PC-9 (cell line): ENCODE measurements around the gene GRAMD1C. TPM values are rescaled to one million over a fixed set of nuclear protein-coding genes. Genes with fewer than 3 reads are reported as not detected.
A peak's percentile ranks its signal among the peaks of the same experiment; 100 is the strongest.
"Not testable (repeated sequence)": the region's sequence is repeated elsewhere in the genome, so short reads cannot be mapped to it uniquely, and the experiment has no call there.

Experiments
- BruUV-seq: library from RNA; stranded (reverse); fragments of 400-500 nt; replicated peaks from 2 replicates; lab custom pipeline; 2021; lab: Mats Ljungman, UMichigan
- CTCF ChIA-PET: fragments of 300-600 bp; sonication (Branson Sonifier 250); formaldehyde crosslinking; loops from one replicate; lab custom pipeline; 2022; ENCODE audit warnings: antibody characterized with exemption; lab: Charles Lee
- POLR2A ChIA-PET: fragments of 300-600 bp; sonication (Branson Sonifier 250); formaldehyde crosslinking; loops from one replicate; lab custom pipeline; 2022; ENCODE audit warnings: antibody characterized with exemption; ENCODE audit not compliant: unreplicated experiment; lab: Charles Lee
- DNase-seq, 2 experiments: peaks; one replicate each; pipeline versions ENCODE4 v3.0.0 to v3.0.0-alpha.2; 2015 to 2022; ENCODE audit warnings: mixed read lengths in 1 of 2
- H2AFZ ChIP-seq: fragments of 200-600 bp; sonication (generic); 2 replicates; pipeline ENCODE4 v1.8.1; 2017; ENCODE audit warnings: antibody characterized with exemption
- H3F3A ChIP-seq: fragments of 200-600 bp; sonication (generic); 2 replicates; pipeline ENCODE4 v1.8.1; 2017; ENCODE audit warnings: antibody characterized with exemption, mild to moderate bottlenecking, low read depth; ENCODE audit not compliant: insufficient read depth
- H3K27ac ChIP-seq: fragments of 200-600 bp; sonication (generic); 2 replicates; pipeline ENCODE4 v1.6.1; 2016; ENCODE audit warnings: mixed run types
- H3K27me3 ChIP-seq: fragments of 200-600 bp; sonication (generic); 2 replicates; pipeline ENCODE4 v1.6.1; 2016; ENCODE audit warnings: low read depth, mixed run types; ENCODE audit not compliant: insufficient read depth
- H3K36me3 ChIP-seq: fragments of 200-600 bp; sonication (generic); 2 replicates; pipeline ENCODE4 v1.6.1; 2016; ENCODE audit warnings: low read depth, mixed run types
- H3K4me1 ChIP-seq: fragments of 200-600 bp; sonication (generic); replicated peaks from 2 replicates; pipeline ENCODE4 v1.6.1; 2016; ENCODE audit warnings: mixed run types; ENCODE audit not compliant: insufficient read depth
- H3K4me2 ChIP-seq: fragments of 200-600 bp; sonication (generic); 2 replicates; pipeline ENCODE4 v1.6.1; 2017; ENCODE audit warnings: mixed run types
- H3K4me3 ChIP-seq: fragments of 200-600 bp; sonication (generic); 2 replicates; pipeline ENCODE4 v1.6.1; 2016; ENCODE audit warnings: mixed run types
- H3K79me2 ChIP-seq: fragments of 200-600 bp; sonication (generic); 2 replicates; pipeline ENCODE4 v1.6.1; 2017; ENCODE audit warnings: low read depth, mixed run types
- H3K9me2 ChIP-seq: fragments of 200-600 bp; sonication (generic); 2 replicates; pipeline ENCODE4 v1.8.1; 2017; ENCODE audit warnings: mild to moderate bottlenecking; ENCODE audit not compliant: insufficient read depth
- H3K9me3 ChIP-seq: fragments of 200-600 bp; sonication (generic); 2 replicates; pipeline ENCODE4 v1.8.1; 2016; ENCODE audit warnings: low read depth; ENCODE audit not compliant: insufficient read depth
- H4K20me1 ChIP-seq: fragments of 200-600 bp; sonication (generic); 2 replicates; pipeline ENCODE4 v1.8.1; 2017; ENCODE audit not compliant: insufficient read depth
- EZH2 ChIP-seq: fragments of 200-600 bp; sonication (generic); IDR thresholded peaks from 2 replicates; pipeline ENCODE4 v1.8.0; 2017; ENCODE audit warnings: antibody characterized with exemption, low read depth
- intact Hi-C: fragments of 100-400 bp; cut with micrococcal nuclease; formaldehyde crosslinking; loops from one replicate; pipeline ENCODE4 v1.10.0; 2022; ENCODE audit not compliant: unreplicated experiment
- total RNA-seq: library from RNA; stranded (reverse); gene quantifications from 2 replicates; pipeline ENCODE4 v1.2.3, GENCODE V29; 2021
- TF ChIP-seq, protein P1 (sequence below): fragments of 200-600 bp; sonication (generic); conservative IDR thresholded peaks from 2 replicates; pipeline ENCODE4 v1.6.1; 2017; ENCODE audit warnings: mixed run types, antibody characterized with exemption, mild to moderate bottlenecking, moderate library complexity

The GRAMD1C gene
- total RNA-seq, 1 experiment from 2014 or later = 14.7 TPM

DNA sequence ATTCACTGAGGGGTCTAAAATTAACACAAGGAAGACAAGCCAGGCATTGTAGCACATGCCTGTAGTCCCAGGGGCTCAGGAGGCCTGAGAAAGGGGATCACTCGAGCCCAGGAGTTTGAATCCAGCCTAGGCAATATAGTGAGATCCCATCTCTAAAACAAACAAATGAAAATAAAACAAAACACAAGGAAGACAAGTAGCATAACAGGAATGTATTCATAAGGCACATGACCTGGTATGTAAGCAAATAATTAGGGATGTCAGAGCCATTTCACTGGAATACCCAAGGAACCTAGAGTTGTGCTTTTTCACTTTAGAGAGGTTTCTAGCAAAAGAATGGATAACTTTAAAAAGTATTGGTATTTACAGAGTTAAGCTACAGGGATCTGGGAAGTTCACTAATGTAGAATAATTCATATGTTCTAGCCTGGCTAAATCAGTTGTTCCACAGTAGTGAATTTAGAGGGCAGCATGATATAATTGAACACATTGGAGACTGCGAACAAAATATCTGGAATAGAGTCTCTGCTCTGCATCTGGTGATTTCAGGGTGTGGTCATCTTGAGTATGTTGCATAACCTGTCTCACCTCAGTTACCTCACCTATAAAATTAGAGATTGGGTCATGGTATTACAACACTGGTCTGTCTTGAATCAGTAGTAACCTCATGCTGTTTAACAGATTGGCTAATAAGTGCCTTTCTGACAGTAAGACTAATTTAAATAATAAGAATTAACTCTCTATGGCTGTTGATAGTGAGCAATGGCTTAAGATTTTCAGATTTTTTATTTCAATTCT lies 9.3 kb downstream of the GRAMD1C start:
- H3K4me1 ChIP-seq = peaks cover 23% of the 10 kb centered on the region
- no peak overlapping the region for H2AFZ ChIP-seq
- peak overlapping the region; percentile 71 for H3K27ac ChIP-seq
- TF ChIP-seq EZH2 = no peak
- TF ChIP-seq, protein P1, sequence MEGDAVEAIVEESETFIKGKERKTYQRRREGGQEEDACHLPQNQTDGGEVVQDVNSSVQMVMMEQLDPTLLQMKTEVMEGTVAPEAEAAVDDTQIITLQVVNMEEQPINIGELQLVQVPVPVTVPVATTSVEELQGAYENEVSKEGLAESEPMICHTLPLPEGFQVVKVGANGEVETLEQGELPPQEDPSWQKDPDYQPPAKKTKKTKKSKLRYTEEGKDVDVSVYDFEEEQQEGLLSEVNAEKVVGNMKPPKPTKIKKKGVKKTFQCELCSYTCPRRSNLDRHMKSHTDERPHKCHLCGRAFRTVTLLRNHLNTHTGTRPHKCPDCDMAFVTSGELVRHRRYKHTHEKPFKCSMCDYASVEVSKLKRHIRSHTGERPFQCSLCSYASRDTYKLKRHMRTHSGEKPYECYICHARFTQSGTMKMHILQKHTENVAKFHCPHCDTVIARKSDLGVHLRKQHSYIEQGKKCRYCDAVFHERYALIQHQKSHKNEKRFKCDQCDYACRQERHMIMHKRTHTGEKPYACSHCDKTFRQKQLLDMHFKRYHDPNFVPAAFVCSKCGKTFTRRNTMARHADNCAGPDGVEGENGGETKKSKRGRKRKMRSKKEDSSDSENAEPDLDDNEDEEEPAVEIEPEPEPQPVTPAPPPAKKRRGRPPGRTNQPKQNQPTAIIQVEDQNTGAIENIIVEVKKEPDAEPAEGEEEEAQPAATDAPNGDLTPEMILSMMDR = no peak
- CTCF ChIA-PET = no interaction called here
- intact Hi-C loops = loop anchor here (2.0 kb wide), 1 partner anchor 51 kb away; no protein-coding TSS in a partner anchor
- TSS peak; percentile 61 for BruUV-seq
- no peaks in the 10 kb centered on the region for H4K20me1 ChIP-seq
- no peaks in the 10 kb centered on the region; the same call in 1 of the 2 replicates for H3F3A ChIP-seq
- peak; percentile 7 to 91 for DNase-seq
- H3K9me2 ChIP-seq = no peaks in the 10 kb centered on the region
- POLR2A ChIA-PET = no interaction called here
- H3K36me3 ChIP-seq = no peaks in the 10 kb centered on the region
- no peak overlapping the region for H3K4me3 ChIP-seq
- peak overlapping the region; percentile 54 for H3K4me2 ChIP-seq
- no peaks in the 10 kb centered on the region for H3K27me3 ChIP-seq
- no peaks in the 10 kb centered on the region for H3K79me2 ChIP-seq
- H3K9me3 ChIP-seq = no peaks in the 10 kb centered on the region

DNA sequence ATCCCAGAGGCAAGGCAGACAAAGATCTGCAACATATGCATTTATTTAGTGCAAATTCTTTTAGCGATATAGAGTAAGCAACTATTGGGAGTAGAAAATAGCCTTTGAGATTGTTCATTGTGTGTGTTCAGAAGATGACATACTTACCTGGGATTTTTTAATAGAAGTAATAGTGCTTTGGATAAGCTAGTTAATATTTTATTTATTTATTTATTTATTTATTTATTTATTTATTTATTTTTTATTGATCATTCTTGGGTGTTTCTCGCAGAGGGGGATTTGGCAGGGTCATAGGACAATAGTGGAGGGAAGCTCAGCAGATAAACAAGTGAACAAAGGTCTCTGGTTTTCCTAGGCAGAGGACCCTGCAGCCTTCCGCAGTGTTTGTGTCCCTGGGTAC lies 10.5 kb downstream of the GRAMD1C start:
- DNase-seq, H3K4me2 ChIP-seq, H2AFZ ChIP-seq, H3K36me3 ChIP-seq, H3K4me3 ChIP-seq, H3K79me2 ChIP-seq, H4K20me1 ChIP-seq, H3K9me2 ChIP-seq, H3K9me3 ChIP-seq, H3F3A ChIP-seq, H3K27ac ChIP-seq, H3K27me3 ChIP-seq, BruUV-seq, CTCF ChIA-PET: not testable (repeated sequence)
- intact Hi-C loops = loop anchor here (2.0 kb wide), 1 partner anchor 50 kb away; no protein-coding TSS in a partner anchor
- POLR2A ChIA-PET = interaction anchor here (0.6 kb wide), 1 partner anchor 102 kb away, joined by 4 read pairs; the partner anchor contains the start of gene ATP6V1A
- H3K4me1 ChIP-seq = peaks cover 23% of the 10 kb centered on the region

GRCh38 chr3:113849841-113850240 lies 11.3 kb downstream of the GRAMD1C start:
- H3K27ac ChIP-seq, H3F3A ChIP-seq, H3K4me2 ChIP-seq, H3K9me3 ChIP-seq, H3K27me3 ChIP-seq, CTCF ChIA-PET, H3K9me2 ChIP-seq, DNase-seq, H2AFZ ChIP-seq, H3K79me2 ChIP-seq, BruUV-seq, H3K4me3 ChIP-seq, H4K20me1 ChIP-seq, H3K36me3 ChIP-seq: not testable (repeated sequence)
- POLR2A ChIA-PET = interaction anchor here (0.6 kb wide), 1 partner anchor 103 kb away, joined by 4 read pairs; the partner anchor contains the start of gene ATP6V1A
- peaks cover 23% of the 10 kb centered on the region for H3K4me1 ChIP-seq
- intact Hi-C loops = loop anchor here (2.0 kb wide), 1 partner anchor 49 kb away; no protein-coding TSS in a partner anchor

- H3K4me1 ChIP-seq = peaks cover 23% of the 10 kb centered on the region
- H3K9me2 ChIP-seq, H3K27ac ChIP-seq, H4K20me1 ChIP-seq, H3K4me2 ChIP-seq, H2AFZ ChIP-seq, DNase-seq, CTCF ChIA-PET, H3K27me3 ChIP-seq, intact Hi-C loops, BruUV-seq, H3F3A ChIP-seq, H3K36me3 ChIP-seq, H3K9me3 ChIP-seq, H3K79me2 ChIP-seq, POLR2A ChIA-PET, H3K4me3 ChIP-seq: not testable (repeated sequence)
Observed at GRCh38 chr3:113850391-113850790, 11.8 kb downstream of the GRAMD1C start.
